ENCODE results near the gene TRAPPC5. TPM values are rescaled to one million over a fixed set of nuclear protein-coding genes. Genes with fewer than 3 reads are reported as not detected.

TRAPPC5 gene
- total RNA-seq, 2 experiments from 2014 or later = 91.5 to 150 TPM

DNA sequence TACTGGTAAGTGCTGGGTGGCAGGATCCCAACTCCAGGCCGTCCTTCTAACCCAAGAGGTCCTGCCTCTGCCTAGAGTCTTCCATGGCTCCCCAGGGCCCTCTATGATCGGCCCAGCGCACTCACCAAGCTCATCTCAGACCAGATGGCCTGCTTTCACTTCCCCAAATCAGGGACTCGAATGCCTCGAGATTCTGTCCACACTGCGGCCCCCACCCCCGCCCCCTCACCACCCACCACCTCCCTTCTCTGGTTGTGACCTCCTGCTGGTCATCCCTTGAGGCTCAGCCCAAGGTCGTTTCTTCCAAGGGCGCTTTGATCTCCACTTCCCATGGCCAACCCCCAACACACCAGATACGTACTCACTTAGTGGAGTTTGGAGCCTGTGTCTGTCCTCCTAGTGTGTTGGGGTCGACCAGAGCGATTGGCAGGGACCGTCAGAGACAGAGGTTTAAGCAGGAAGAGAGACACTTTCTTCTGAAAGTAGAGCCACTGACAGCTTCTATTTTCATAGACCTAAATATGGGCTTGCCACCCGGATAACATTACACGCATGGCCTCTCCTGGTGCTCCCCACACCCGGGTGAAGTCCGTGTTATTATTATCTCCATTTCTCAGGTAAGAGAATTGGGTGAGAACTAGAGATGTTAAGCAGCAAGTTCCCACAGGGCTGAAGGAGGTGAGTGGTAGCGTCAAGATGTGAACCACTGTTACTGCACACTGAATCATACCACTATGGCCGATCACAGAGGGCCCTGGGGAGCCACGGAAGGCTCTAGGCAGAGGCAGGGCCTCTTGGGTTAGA lies 21.2 kb downstream of the TRAPPC5 start, which contains the start of gene FCER2:
Gene FCER2, minus strand, starts transcription at position 478 of the 804 bp plus-strand sequence. CDS start 2,371 bp downstream, outside the sequence.
- Histone ChIP-seq H3K79me2 (ENCODE audit: insufficient read depth, low read depth, low read length) (no peaks in the 10 kb centered on the region), H3K9me3 (ENCODE audit: low read length) (no peaks in the 10 kb centered on the region), H4K20me1 (ENCODE audit: insufficient read depth, low read length) (no peaks in the 10 kb centered on the region), H3K27ac (ENCODE audit: low read depth, low read length, poor library complexity, severe bottlenecking) (peak within 1 kb of the TSS; percentile 90), H3K9me2 (ENCODE audit: insufficient read depth, low read length) (no peaks in the 10 kb centered on the region), H3K36me3 (ENCODE audit: insufficient read depth, low read length) (no peaks in the 10 kb centered on the region), H3K4me3 (ENCODE audit: low read depth, low read length, poor library complexity, severe bottlenecking) (peak within 1 kb of the TSS; percentile 5), H3K4me2 (ENCODE audit: low read length) (peak within 1 kb of the TSS; percentile 50), H2AFZ (ENCODE audit: low read length) (peak within 1 kb of the TSS; percentile 45; the same call in 1 of the 2 replicates), H3K4me1 (ENCODE audit: insufficient read depth, low read length, poor library complexity, severe bottlenecking) (peaks cover 68% of the 10 kb centered on the region)
- no TSS peak for BruUV-seq (replicated peaks)
- POLR2A ChIA-PET = interaction anchor here (0.6 to 0.8 kb wide), 2 partner anchors 8 to 76 kb away, joined by 3 to 6 read pairs; no protein-coding TSS in a partner anchor
- intact Hi-C loops (cut with micrococcal nuclease; ENCODE audit: unreplicated experiment) = loop anchor here (2.0 kb wide), 1 partner anchor 21 kb away; the partner anchor contains the start of gene TRAPPC5
- CTCF ChIA-PET (ENCODE audit: unreplicated experiment) = no interaction called here
- peak; percentile 88 for DNase-seq (ENCODE audit: low spot score)
- TF ChIP-seq EZH2phosphoT487 (IDR thresholded peaks at IDR 0.05; ENCODE audit: borderline replicate concordance, low read depth, low read length) = no peak
- TF ChIP-seq, protein P1, sequence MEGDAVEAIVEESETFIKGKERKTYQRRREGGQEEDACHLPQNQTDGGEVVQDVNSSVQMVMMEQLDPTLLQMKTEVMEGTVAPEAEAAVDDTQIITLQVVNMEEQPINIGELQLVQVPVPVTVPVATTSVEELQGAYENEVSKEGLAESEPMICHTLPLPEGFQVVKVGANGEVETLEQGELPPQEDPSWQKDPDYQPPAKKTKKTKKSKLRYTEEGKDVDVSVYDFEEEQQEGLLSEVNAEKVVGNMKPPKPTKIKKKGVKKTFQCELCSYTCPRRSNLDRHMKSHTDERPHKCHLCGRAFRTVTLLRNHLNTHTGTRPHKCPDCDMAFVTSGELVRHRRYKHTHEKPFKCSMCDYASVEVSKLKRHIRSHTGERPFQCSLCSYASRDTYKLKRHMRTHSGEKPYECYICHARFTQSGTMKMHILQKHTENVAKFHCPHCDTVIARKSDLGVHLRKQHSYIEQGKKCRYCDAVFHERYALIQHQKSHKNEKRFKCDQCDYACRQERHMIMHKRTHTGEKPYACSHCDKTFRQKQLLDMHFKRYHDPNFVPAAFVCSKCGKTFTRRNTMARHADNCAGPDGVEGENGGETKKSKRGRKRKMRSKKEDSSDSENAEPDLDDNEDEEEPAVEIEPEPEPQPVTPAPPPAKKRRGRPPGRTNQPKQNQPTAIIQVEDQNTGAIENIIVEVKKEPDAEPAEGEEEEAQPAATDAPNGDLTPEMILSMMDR (conservative IDR thresholded peaks at IDR 0.05; ENCODE audit: low read length) = no peak

DNA sequence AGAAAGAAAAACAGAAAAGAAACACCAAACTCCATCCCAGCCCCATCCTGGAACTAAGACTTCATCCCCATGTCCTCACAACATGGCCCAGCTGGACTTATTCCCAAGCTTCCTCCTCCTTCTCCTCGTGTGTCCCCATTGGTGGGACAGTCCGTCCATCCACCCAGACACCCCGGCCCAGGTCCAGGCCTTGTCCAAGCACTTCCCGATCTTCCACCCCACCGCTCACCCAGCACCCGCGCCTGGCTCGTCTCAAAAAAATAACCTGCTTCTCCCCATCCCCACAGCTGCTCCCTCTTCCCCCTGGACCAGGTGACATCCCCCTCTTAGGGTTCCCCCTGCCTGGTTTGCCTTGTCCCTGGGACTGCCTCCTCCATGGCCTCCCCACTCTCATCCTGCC lies 22.7 kb downstream of the TRAPPC5 start:
- POLR2A ChIA-PET = interaction anchor here (0.6 to 0.7 kb wide), 2 partner anchors 79 to 98 kb away, joined by 4 to 8 read pairs; no protein-coding TSS in a partner anchor
- CTCF ChIA-PET (ENCODE audit: unreplicated experiment) = interaction anchor here (0.8 kb wide), 1 partner anchor 16 kb away, joined by 4 read pairs; no protein-coding TSS in a partner anchor

More for the DNA sequence above, 22.7 kb downstream of the TRAPPC5 start:
- Histone ChIP-seq H2AFZ (ENCODE audit: low read length) (no peak overlapping the region), H3K4me3 (ENCODE audit: low read depth, low read length, poor library complexity, severe bottlenecking) (no peak overlapping the region), H3K4me2 (ENCODE audit: low read length) (no peak overlapping the region), H3K27ac (ENCODE audit: low read depth, low read length, poor library complexity, severe bottlenecking) (no peak overlapping the region), H3K79me2 (ENCODE audit: insufficient read depth, low read depth, low read length) (no peaks in the 10 kb centered on the region), H3K9me3 (ENCODE audit: low read length) (no peaks in the 10 kb centered on the region), H3K4me1 (ENCODE audit: insufficient read depth, low read length, poor library complexity, severe bottlenecking) (peaks cover 81% of the 10 kb centered on the region), H4K20me1 (ENCODE audit: insufficient read depth, low read length) (no peaks in the 10 kb centered on the region), H3K36me3 (ENCODE audit: insufficient read depth, low read length) (no peaks in the 10 kb centered on the region), H3K9me2 (ENCODE audit: insufficient read depth, low read length) (no peaks in the 10 kb centered on the region)
- no peak for DNase-seq (ENCODE audit: low spot score)
- BruUV-seq (replicated peaks) = no TSS peak
- TF ChIP-seq EZH2phosphoT487 (IDR thresholded peaks at IDR 0.05; ENCODE audit: borderline replicate concordance, low read depth, low read length) = no peak
- TF ChIP-seq, protein P1 (conservative IDR thresholded peaks at IDR 0.05; ENCODE audit: low read length) = no peak
- intact Hi-C loops (cut with micrococcal nuclease; ENCODE audit: unreplicated experiment) = loop anchor here (2.0 kb wide), 1 partner anchor 23 kb away; the partner anchor contains the start of gene TRAPPC5
